GM12874 (cell line): ENCODE data around the gene SLC15A3.

ENCODE experiments used
- CTCF ChIP-seq: IDR thresholded peaks from 2 replicates; pipeline ENCODE4 v1.5.1; 2011; ENCODE audit warnings: low read depth, mild to moderate bottlenecking, control low read depth, low read length, moderate library complexity; ENCODE audit not compliant: insufficient read depth

SLC15A3 gene

GRCh38 chr11:60973699-60974098, 21.7 kb upstream of the SLC15A3 start:
- no peak for TF ChIP-seq CTCF

GRCh38 chr11:60972182-60973030, 20.4 kb upstream of the SLC15A3 start:
- TF ChIP-seq CTCF, result no peak

- no peak for TF ChIP-seq CTCF
Observed at GRCh38 chr11:60971520-60971919, 19.5 kb upstream of the SLC15A3 start, which contains the start of gene CD6. TSS of gene CD6 (plus strand) at chr11:60971680. CDS start at chr11:60971866, 186 bp downstream.

- TF ChIP-seq CTCF, result no peak
Observed at GRCh38 chr11:60970890-60971289, 18.9 kb upstream of the SLC15A3 start.

- peak; percentile 91 for TF ChIP-seq CTCF
Observed at GRCh38 chr11:60970369-60970774, 18.4 kb upstream of the SLC15A3 start.

- no peak for TF ChIP-seq CTCF
Observed at GRCh38 chr11:60968223-60968622, 16.2 kb upstream of the SLC15A3 start.

- no peak for TF ChIP-seq CTCF
Observed at GRCh38 chr11:60966890-60967289, 14.9 kb upstream of the SLC15A3 start.
